Kidney epithelial cell (primary cell): Measurements from ENCODE around the gene SCRT2. TPM values are rescaled to one million over a fixed set of nuclear protein-coding genes. Genes with fewer than 3 reads are reported as not detected.

Experiments
- DNase-seq: peaks from one replicate; pipeline ENCODE4 v3.0.0-alpha.2; 2010; ENCODE audit warnings: low read depth
- H3K27me3 ChIP-seq: 2 replicates; pipeline ENCODE4 v1.6.0; 2011; ENCODE audit warnings: low read length; ENCODE audit not compliant: control insufficient read depth, insufficient read depth
- H3K36me3 ChIP-seq: 2 replicates; pipeline ENCODE4 v1.5.1; 2011; ENCODE audit warnings: low read length; ENCODE audit not compliant: control insufficient read depth, insufficient read depth
- H3K4me3 ChIP-seq: 2 replicates; pipeline ENCODE4 v1.5.1; 2011; ENCODE audit warnings: low read depth, mild to moderate bottlenecking, control low read depth, low read length
- CTCF ChIP-seq: IDR thresholded peaks from 2 replicates; pipeline ENCODE4 v1.5.1; 2011; ENCODE audit warnings: mild to moderate bottlenecking, moderate library complexity, low read length, control low read depth, inconsistent platforms; ENCODE audit not compliant: insufficient read depth, poor library complexity, severe bottlenecking
- total RNA-seq: library from RNA; depleted of rRNA; stranded (reverse); fragments of >200 nt; gene quantifications from 2 replicates; pipeline ENCODE4 v1.2.3, GENCODE V29; 2015

The SCRT2 gene
- total RNA-seq, 1 donor from 2014 or later: not detected

GRCh38 chr20:663315-664090 is 12.1 kb downstream of the SCRT2 start:
- no peak for TF ChIP-seq CTCF
- H3K36me3 ChIP-seq: no peaks in the 10 kb centered on the region
- H3K27me3 ChIP-seq: peaks cover 75% of the 10 kb centered on the region
- no peak overlapping the region for H3K4me3 ChIP-seq
- DNase-seq: no peak

- Histone ChIP-seq H3K27me3 (peaks cover 74% of the 10 kb centered on the region), H3K36me3 (no peaks in the 10 kb centered on the region), H3K4me3 (no peak overlapping the region)
- no peak for DNase-seq
- TF ChIP-seq CTCF: no peak
Observed at GRCh38 chr20:662277-663192, 13.1 kb downstream of the SCRT2 start.

- Histone ChIP-seq H3K4me3 (no peak overlapping the region), H3K36me3 (no peaks in the 10 kb centered on the region), H3K27me3 (peaks cover 75% of the 10 kb centered on the region)
- no peak for DNase-seq
- TF ChIP-seq CTCF: no peak
Observed at GRCh38 chr20:661474-662270, 13.9 kb downstream of the SCRT2 start.

GRCh38 chr20:658731-659291 is 16.8 kb downstream of the SCRT2 start:
- no peaks in the 10 kb centered on the region for H3K36me3 ChIP-seq

More at GRCh38 chr20:658731-659291, 16.8 kb downstream of the SCRT2 start:
- Histone ChIP-seq H3K4me3 (no peak overlapping the region), H3K27me3 (peaks cover 49% of the 10 kb centered on the region)
- no peak for DNase-seq
- TF ChIP-seq CTCF: no peak
